ENCODE data around the gene GUCY2D. TPM values are rescaled to one million over a fixed set of nuclear protein-coding genes. Genes with fewer than 3 reads are reported as not detected.

Gene GUCY2D
- total and polyA plus RNA-seq, 7 donors: not detected

DNA sequence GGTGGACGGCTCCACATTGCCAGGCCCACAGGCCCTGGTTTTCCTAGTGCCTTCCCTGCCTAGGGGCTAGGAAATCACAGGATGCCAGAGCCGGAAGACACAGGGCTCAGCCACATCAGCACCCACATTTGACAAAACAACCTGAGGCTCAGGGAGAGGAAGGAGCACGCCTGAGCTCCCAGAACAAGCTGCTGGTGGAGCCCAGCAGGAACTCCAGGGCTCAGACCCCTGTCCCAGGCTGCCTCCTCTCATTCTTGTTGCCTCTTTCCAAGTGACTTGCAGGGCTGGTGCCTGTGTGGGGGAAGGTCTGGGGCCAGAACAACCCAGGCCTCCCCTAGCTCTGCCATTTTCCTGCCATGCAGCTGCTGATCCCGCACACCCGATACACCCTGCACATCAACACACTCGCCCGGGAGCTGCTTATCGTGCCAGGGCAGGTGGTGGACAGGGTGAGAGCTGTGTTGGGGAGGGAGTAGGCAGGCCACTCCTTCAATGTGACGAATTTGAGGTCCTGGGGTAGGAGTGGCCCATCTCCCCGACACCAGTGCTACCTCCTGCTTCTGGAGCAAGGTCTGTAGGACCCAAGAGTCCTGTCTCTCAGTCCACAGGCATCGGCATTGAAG is 44.0 kb downstream of the GUCY2D start:
- Histone ChIP-seq H3K27ac (no peak overlapping the region), H3K4me3 (no peak overlapping the region), H3K4me1 (no peaks in the 10 kb centered on the region), H3K9me3 (no peaks in the 10 kb centered on the region), H3K36me3 (ENCODE audit: insufficient read depth in 1 of 2, low read depth in 1 of 2) (no peaks in the 10 kb centered on the region), H3K27me3 (ENCODE audit: insufficient read depth in 3 of 3, low read length in 2 of 3) (peaks cover 0 to 10% (median 0%) of the 10 kb centered on the region in 3 donors)
- DNase-seq: no peak
- 74 to 82% (median 75%) methylated on average over 11 of the region's 11 CpGs for WGBS, 3 donors
- no peak for ATAC-seq
- TF ChIP-seq, protein P1, sequence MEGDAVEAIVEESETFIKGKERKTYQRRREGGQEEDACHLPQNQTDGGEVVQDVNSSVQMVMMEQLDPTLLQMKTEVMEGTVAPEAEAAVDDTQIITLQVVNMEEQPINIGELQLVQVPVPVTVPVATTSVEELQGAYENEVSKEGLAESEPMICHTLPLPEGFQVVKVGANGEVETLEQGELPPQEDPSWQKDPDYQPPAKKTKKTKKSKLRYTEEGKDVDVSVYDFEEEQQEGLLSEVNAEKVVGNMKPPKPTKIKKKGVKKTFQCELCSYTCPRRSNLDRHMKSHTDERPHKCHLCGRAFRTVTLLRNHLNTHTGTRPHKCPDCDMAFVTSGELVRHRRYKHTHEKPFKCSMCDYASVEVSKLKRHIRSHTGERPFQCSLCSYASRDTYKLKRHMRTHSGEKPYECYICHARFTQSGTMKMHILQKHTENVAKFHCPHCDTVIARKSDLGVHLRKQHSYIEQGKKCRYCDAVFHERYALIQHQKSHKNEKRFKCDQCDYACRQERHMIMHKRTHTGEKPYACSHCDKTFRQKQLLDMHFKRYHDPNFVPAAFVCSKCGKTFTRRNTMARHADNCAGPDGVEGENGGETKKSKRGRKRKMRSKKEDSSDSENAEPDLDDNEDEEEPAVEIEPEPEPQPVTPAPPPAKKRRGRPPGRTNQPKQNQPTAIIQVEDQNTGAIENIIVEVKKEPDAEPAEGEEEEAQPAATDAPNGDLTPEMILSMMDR (IDR thresholded peaks at IDR 0.05): no peak
- intact Hi-C loops (cut with DNase I): loop anchor here in 1 of 2 donors (10.0 kb wide), 1 partner anchor 132 kb away; the partner anchor contains the start of gene RNF227

DNA sequence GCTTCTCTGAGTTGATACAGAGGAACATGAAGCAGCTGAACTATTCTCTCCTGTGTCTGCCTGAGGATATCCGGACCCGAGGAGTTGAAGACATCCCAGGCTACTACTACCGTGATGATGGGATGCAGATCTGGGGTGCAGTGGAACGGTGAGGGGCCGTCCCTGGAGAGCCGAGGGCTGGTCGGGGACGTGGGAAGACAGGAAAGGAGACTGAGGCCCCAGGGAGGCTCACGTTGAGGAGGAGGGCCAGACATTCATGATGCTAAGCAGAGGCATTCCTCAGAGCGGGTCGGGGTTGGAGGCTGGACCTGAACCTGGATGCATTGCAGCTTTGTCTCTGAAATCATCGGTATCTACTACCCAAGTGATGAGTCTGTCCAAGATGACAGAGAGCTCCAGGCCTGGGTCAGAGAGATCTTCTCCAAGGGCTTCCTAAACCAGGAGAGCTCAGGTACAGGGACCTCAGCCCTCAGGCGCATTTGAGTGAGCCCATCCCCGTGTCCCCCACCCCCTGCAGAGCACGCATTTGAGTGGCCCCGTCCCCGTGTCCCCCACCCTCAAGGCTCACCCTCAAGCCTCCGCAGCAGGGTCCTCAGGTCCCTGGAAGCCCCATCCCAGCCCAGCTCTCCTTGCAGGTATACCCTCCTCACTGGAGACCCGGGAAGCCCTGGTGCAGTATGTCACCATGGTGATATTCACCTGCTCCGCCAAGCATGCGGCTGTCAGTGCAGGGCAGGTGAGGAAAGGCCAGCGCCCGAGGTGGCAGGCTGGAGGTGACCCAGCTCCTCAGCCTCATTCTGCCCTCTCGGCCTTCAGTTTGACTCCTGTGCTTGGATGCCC is 44.7 kb downstream of the GUCY2D start:
- ATAC-seq (no peak), DNase-seq (no peak)
- Histone ChIP-seq H3K4me1 (no peaks in the 10 kb centered on the region), H3K4me3 (no peak overlapping the region), H3K9me3 (no peaks in the 10 kb centered on the region), H3K27me3 (ENCODE audit: insufficient read depth in 3 of 3, low read length in 2 of 3) (peaks cover 0 to 10% (median 0%) of the 10 kb centered on the region in 3 donors), H3K36me3 (ENCODE audit: insufficient read depth in 1 of 2, low read depth in 1 of 2) (no peaks in the 10 kb centered on the region), H3K27ac (no peak overlapping the region)
- TF ChIP-seq, protein P1 (IDR thresholded peaks at IDR 0.05): no peak
- WGBS, 3 donors: 76 to 83% (median 81%) methylated on average over 23 to 24 of the region's 24 CpGs
- intact Hi-C loops (cut with DNase I): loop anchor here in 1 of 2 donors (10.0 kb wide), 1 partner anchor 132 kb away; the partner anchor contains the start of gene RNF227

DNA sequence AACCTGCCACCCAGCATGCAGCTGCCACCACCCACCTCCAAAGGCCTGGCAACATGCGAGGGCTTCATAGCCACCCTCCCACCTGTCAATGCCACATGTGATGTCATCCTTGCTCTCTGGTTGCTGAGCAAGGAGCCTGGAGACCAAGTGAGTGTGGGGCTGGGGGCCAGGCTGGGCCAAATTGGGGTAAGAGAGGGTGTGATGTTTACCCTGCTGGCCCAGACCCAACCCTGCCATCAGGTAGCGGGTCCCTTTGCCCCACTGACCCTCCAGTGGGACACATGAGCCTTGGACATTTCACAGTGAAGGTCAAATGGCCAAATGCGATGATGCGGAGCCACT is 45.3 kb downstream of the GUCY2D start:
- Histone ChIP-seq H3K4me3 (no peak overlapping the region), H3K9me3 (no peaks in the 10 kb centered on the region), H3K4me1 (no peaks in the 10 kb centered on the region), H3K27ac (no peak overlapping the region), H3K36me3 (ENCODE audit: insufficient read depth in 1 of 2, low read depth in 1 of 2) (no peaks in the 10 kb centered on the region), H3K27me3 (ENCODE audit: insufficient read depth in 3 of 3, low read length in 2 of 3) (peaks cover 0 to 10% (median 0%) of the 10 kb centered on the region in 3 donors)
- intact Hi-C loops (cut with DNase I): loop anchor here in 1 of 2 donors (10.0 kb wide), 1 partner anchor 133 kb away; the partner anchor contains the start of gene RNF227
- WGBS, 3 donors: 86 to 91% (median 89%) methylated on average over 4 of the region's 4 CpGs
- ATAC-seq (no peak), DNase-seq (no peak)
- TF ChIP-seq, protein P1 (IDR thresholded peaks at IDR 0.05): no peak

DNA sequence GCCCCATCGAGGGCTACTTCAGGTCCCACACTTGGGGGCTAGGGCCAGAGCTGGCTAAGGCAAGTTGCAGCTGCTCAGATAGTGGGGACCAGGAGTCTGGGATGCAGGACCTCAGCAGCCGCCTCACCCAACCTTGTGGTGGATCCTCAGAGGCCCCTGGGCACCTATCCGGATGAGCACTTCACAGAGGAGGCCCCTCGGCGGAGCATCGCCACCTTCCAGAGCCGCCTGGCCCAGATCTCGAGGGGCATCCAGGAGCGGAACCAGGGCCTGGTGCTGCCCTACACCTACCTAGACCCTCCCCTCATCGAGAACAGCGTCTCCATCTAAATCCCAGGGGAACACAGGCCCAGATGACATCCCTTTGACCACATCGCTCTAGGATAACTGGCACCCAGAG is 45.8 kb downstream of the GUCY2D start:
- no peak overlapping the region for H3K4me3 ChIP-seq
- TF ChIP-seq, protein P1 (IDR thresholded peaks at IDR 0.05): no peak
- WGBS, 3 donors: 83 to 89% (median 86%) methylated on average over 12 of the region's 12 CpGs
- no peaks in the 10 kb centered on the region for H3K36me3 ChIP-seq (ENCODE audit: insufficient read depth in 1 of 2, low read depth in 1 of 2)
- no peak for DNase-seq
- H3K4me1 ChIP-seq: no peaks in the 10 kb centered on the region
- H3K27me3 ChIP-seq (ENCODE audit: insufficient read depth in 3 of 3, low read length in 2 of 3): peaks cover 0 to 10% (median 0%) of the 10 kb centered on the region in 3 donors
- ATAC-seq: no peak
- H3K9me3 ChIP-seq: no peaks in the 10 kb centered on the region
- intact Hi-C loops (cut with DNase I): loop anchor here in 1 of 2 donors (10.0 kb wide), 1 partner anchor 133 kb away; the partner anchor contains the start of gene RNF227
- H3K27ac ChIP-seq: no peak overlapping the region

Measured in psoas muscle (tissue), 8 donors.